H1 (cell line): ENCODE results near the gene ITGB5. TPM values are rescaled to one million over a fixed set of nuclear protein-coding genes. Genes with fewer than 3 reads are reported as not detected.

ENCODE experiments used
- CTCF ChIA-PET: fragments of 300-600 bp; sonication (Branson Sonifier 250); formaldehyde crosslinking; loops from one replicate; lab custom pipeline; 2021; ENCODE audit not compliant: partially characterized antibody; lab: Charles Lee
- POLR2A ChIA-PET: fragments of 300-600 bp; sonication (Branson Sonifier 250); formaldehyde crosslinking; loops from one replicate; lab custom pipeline; 2021; ENCODE audit warnings: inconsistent platforms; ENCODE audit not compliant: partially characterized antibody; lab: Charles Lee
- DNase-seq, 2 experiments: peaks; one replicate each; pipeline versions ENCODE4 v3.0.0 to v3.0.0-alpha.2; 2010 to 2022; ENCODE audit warnings: low spot score in 2 of 2, low read depth in 1 of 2, mixed read lengths in 1 of 2
- FAIRE-seq: peaks from 2 replicates; lab custom pipeline; 2011; peaks lifted over from hg19 to GRCh38; lab: Jason Lieb, UNC
- H2AFZ ChIP-seq: 2 replicates; pipeline ENCODE4 v1.8.1; 2012; ENCODE audit warnings: low read length, inconsistent platforms
- H2AK5ac ChIP-seq: 2 replicates; pipeline ENCODE4 v1.6.1; 2013; ENCODE audit warnings: low read depth, low read length
- H2BK120ac ChIP-seq: replicated peaks from 2 replicates; pipeline ENCODE3; 2013; ENCODE audit warnings: low read depth, low read length, inconsistent platforms
- H2BK12ac ChIP-seq: 2 replicates; pipeline ENCODE4 v1.6.1; 2013; ENCODE audit warnings: low read depth, low read length
- H2BK15ac ChIP-seq: 2 replicates; pipeline ENCODE4 v1.6.1; 2013; ENCODE audit warnings: low read length
- H2BK20ac ChIP-seq: 2 replicates; pipeline ENCODE4 v1.6.1; 2013; ENCODE audit warnings: low read length
- H2BK5ac ChIP-seq: 2 replicates; pipeline ENCODE4 v1.6.1; 2013; ENCODE audit warnings: low read depth, low read length
- H3K14ac ChIP-seq: 2 replicates; pipeline ENCODE4 v1.6.1; 2013; ENCODE audit warnings: inconsistent platforms; ENCODE audit not compliant: insufficient read length
- H3K18ac ChIP-seq: 2 replicates; pipeline ENCODE4 v1.6.1; 2013; ENCODE audit warnings: low read length; ENCODE audit errors: extremely low read depth
- H3K23ac ChIP-seq: 2 replicates; pipeline ENCODE4 v1.6.1; 2013; ENCODE audit warnings: inconsistent platforms; ENCODE audit not compliant: insufficient read length
- H3K23me2 ChIP-seq: 2 replicates; pipeline ENCODE4 v1.6.1; 2013; ENCODE audit warnings: low read depth, low read length
- H3K27ac ChIP-seq: 2 replicates; pipeline ENCODE4 v1.6.1; 2011; ENCODE audit warnings: low read depth, low read length, inconsistent platforms
- H3K27me3 ChIP-seq, 4 experiments: replicated peaks in 1 of 4; 1 replicate in 1 of 4; 2 replicates in 3 of 4; pipeline versions ENCODE4 v1.6.1 to v1.8.1; 2011 to 2013; ENCODE audit warnings: low read length in 3 of 4, mild to moderate bottlenecking in 3 of 4, inconsistent platforms in 2 of 4, mixed read lengths in 2 of 4, moderate library complexity in 1 of 4; ENCODE audit not compliant: control insufficient read depth in 3 of 4, insufficient read depth in 3 of 4; ENCODE audit errors: extremely low read depth in 1 of 4
- H3K36me3 ChIP-seq, 4 experiments: 2 replicates each; pipeline versions ENCODE4 v1.6.1 to v1.8.1; 2011 to 2013; ENCODE audit warnings: mild to moderate bottlenecking in 4 of 4, low read length in 3 of 4, moderate library complexity in 2 of 4, control low read depth in 1 of 4, inconsistent platforms in 1 of 4; ENCODE audit not compliant: insufficient read depth in 4 of 4, control insufficient read depth in 2 of 4
- H3K4ac ChIP-seq: replicated peaks from 2 replicates; pipeline ENCODE3; 2013; ENCODE audit warnings: low read length, low read depth, mixed read lengths, inconsistent platforms; ENCODE audit not compliant: insufficient read length
- H3K4me1 ChIP-seq, 4 experiments: replicated peaks in 1 of 4; 1 replicate in 1 of 4; 2 replicates in 3 of 4; pipeline versions ENCODE4 v1.6.1 to v1.8.1; 2011 to 2013; ENCODE audit warnings: low read length in 3 of 4, inconsistent platforms in 2 of 4, mixed read lengths in 1 of 4; ENCODE audit not compliant: insufficient read depth in 4 of 4, control insufficient read depth in 3 of 4
- H3K4me2 ChIP-seq, 2 experiments: 2 replicates each; pipeline versions ENCODE4 v1.6.1 to v1.8.1; 2011 to 2013; ENCODE audit warnings: low read depth in 2 of 2, low read length in 2 of 2, control low read depth in 1 of 2, inconsistent platforms in 1 of 2, mild to moderate bottlenecking in 1 of 2; ENCODE audit not compliant: insufficient read depth in 1 of 2
- H3K4me3 ChIP-seq, 4 experiments: fragments of 200-600, 300-600 bp in 1 of 4; sonication (generic), shearing (Covaris generic), sonication (Bioruptor Twin) in 1 of 4; 2 replicates each; pipeline versions ENCODE4 v1.5.1 to v1.8.1; 2011 to 2016; ENCODE audit warnings: low read length in 4 of 4, low read depth in 3 of 4, control low read depth in 2 of 4, inconsistent platforms in 2 of 4, mild to moderate bottlenecking in 2 of 4, mixed read lengths in 1 of 4, moderate library complexity in 1 of 4; ENCODE audit not compliant: insufficient read depth in 2 of 4; ENCODE audit errors: extremely low read depth in 1 of 4
- H3K56ac ChIP-seq: replicated peaks from 2 replicates; pipeline ENCODE3; 2013; ENCODE audit warnings: low read depth, mild to moderate bottlenecking, mixed read lengths, low read length, inconsistent platforms; ENCODE audit not compliant: insufficient read length
- H3K79me1 ChIP-seq: 2 replicates; pipeline ENCODE4 v1.6.1; 2013; ENCODE audit warnings: low read depth, low read length, control low read depth
- H3K79me2 ChIP-seq, 2 experiments: 2 replicates each; pipeline versions ENCODE4 v1.6.1 to v1.8.1; 2012 to 2013; ENCODE audit warnings: low read length in 2 of 2, mild to moderate bottlenecking in 2 of 2, inconsistent platforms in 1 of 2; ENCODE audit not compliant: insufficient read depth in 2 of 2, control insufficient read depth in 1 of 2
- H3K9ac ChIP-seq, 4 experiments: replicated peaks in 1 of 4; 1 replicate in 1 of 4; 2 replicates in 3 of 4; pipeline versions ENCODE4 v1.6.1 to v1.8.1; 2011 to 2013; ENCODE audit warnings: low read depth in 3 of 4, low read length in 3 of 4, control low read depth in 2 of 4, mild to moderate bottlenecking in 2 of 4, moderate library complexity in 2 of 4, inconsistent platforms in 1 of 4; ENCODE audit errors: extremely low read depth in 1 of 4
- H3K9me3 ChIP-seq, 2 experiments: 2 replicates each; pipeline versions ENCODE4 v1.6.1 to v1.8.1; 2012 to 2013; ENCODE audit warnings: mild to moderate bottlenecking in 2 of 2, moderate library complexity in 2 of 2, control low read depth in 1 of 2, inconsistent platforms in 1 of 2, low read depth in 1 of 2, low read length in 1 of 2, mixed read lengths in 1 of 2; ENCODE audit not compliant: insufficient read depth in 2 of 2
- H4K20me1 ChIP-seq, 2 experiments: replicated peaks in 1 of 2; 2 replicates each; pipeline versions ENCODE3 to v1.8.1; 2011 to 2013; ENCODE audit warnings: inconsistent platforms in 2 of 2, low read length in 2 of 2, mild to moderate bottlenecking in 1 of 2; ENCODE audit not compliant: insufficient read depth in 2 of 2, control insufficient read depth in 1 of 2
- H4K5ac ChIP-seq: 2 replicates; pipeline ENCODE4 v1.6.1; 2013; ENCODE audit warnings: low read length, low read depth, mixed read lengths, inconsistent platforms; ENCODE audit not compliant: insufficient read length
- H4K8ac ChIP-seq: 2 replicates; pipeline ENCODE4 v1.8.0; 2013; ENCODE audit warnings: mild to moderate bottlenecking, moderate library complexity, low read length, inconsistent platforms; ENCODE audit not compliant: insufficient read depth; ENCODE audit errors: extremely low read depth
- H4K91ac ChIP-seq: replicated peaks from 2 replicates; pipeline ENCODE3; 2013; ENCODE audit warnings: low read length, mixed read lengths, inconsistent platforms; ENCODE audit not compliant: insufficient read length
- BCL11A ChIP-seq, 2 experiments: IDR thresholded peaks; one replicate each; pipeline ENCODE4 v1.6.1; 2011; ENCODE audit warnings: low read depth in 2 of 2, low read length in 2 of 2, mild to moderate bottlenecking in 2 of 2
- MAFK ChIP-seq: IDR thresholded peaks from 2 replicates; pipeline ENCODE4 v1.6.1; 2012; ENCODE audit warnings: low read depth, mild to moderate bottlenecking, improper control_type of control experiment, low read length
- WGBS, 2 experiments: shearing (Covaris generic) in 1 of 2; methylation state at CpG; one replicate each; pipeline versions ENCODE4 v1.1.6 to v1.1.7; 2013 to 2015; ENCODE audit warnings: low lambda C conversion rate in 2 of 2, mixed read lengths in 2 of 2, inconsistent platforms in 1 of 2, low coverage in 1 of 2, missing lambda C conversion rate in 1 of 2; ENCODE audit not compliant: insufficient replicate concordance in 2 of 2, insufficient coverage in 1 of 2, insufficient read length in 1 of 2; ENCODE audit errors: extremely low coverage in 1 of 2, missing lambda C conversion rate in 1 of 2; 5-methylcytosine and 5-hydroxymethylcytosine counted together
- polyA plus RNA-seq, 7 experiments: library from polyadenylated mRNA; depleted of rRNA in 3 of 7; stranded (reverse) in 5 of 7; unstranded in 2 of 7; fragments of >200 nt in 5 of 7; fragments of 200-250 nt in 2 of 7; gene quantifications; 1 replicate in 5 of 7; 2 replicates in 1 of 7; 4 replicates in 1 of 7; pipeline versions ENCODE4 v1.2.1 to v1.2.3, GENCODE V29; 2011 to 2013; ENCODE audit warnings: missing spikeins in 2 of 7, mixed read lengths in 2 of 7
- total RNA-seq: library from RNA; stranded (reverse); fragmentation: NEBNext Ultra II Directional; extraction: Animal tissue kit (Norgen Biotek cat#: 25700); gene quantifications from 2 replicates; pipeline ENCODE4 v1.2.1, GENCODE V29; 2021

Gene ITGB5
- total and polyA plus RNA-seq, 2 of the 8 experiments (the other 6 are each of a cell fraction or from before 2014, with no cell fraction given), result 101 to 268 TPM

GRCh38 chr3:124779116-124779515 is 108.0 kb downstream of the ITGB5 start:
- no peak overlapping the region; the same call in 1 of the 2 replicates for H2BK15ac ChIP-seq
- no peak overlapping the region for H3K4me2 ChIP-seq
- TF ChIP-seq BCL11A (IDR thresholded peaks at IDR 0.05; ENCODE audit: low read depth in 2 of 2, low read length in 2 of 2) (no peak), MAFK (no peak)
- ChIA-PET CTCF (interaction anchor here (0.6 to 4.0 kb wide), 8 partner anchors 9 to 659 kb away, joined by 3 to 17 read pairs (median 5); no protein-coding TSS in a partner anchor), POLR2A (interaction anchor here (0.6 to 1.2 kb wide), 5 partner anchors 9 to 110 kb away, joined by 3 to 4 read pairs (median 3); no protein-coding TSS in a partner anchor)
- no peak overlapping the region for H3K9ac ChIP-seq
- no peak overlapping the region for H2AFZ ChIP-seq
- no peak overlapping the region; the same call in 1 of the 2 replicates for H2BK20ac ChIP-seq
- peaks cover 3% of the 10 kb centered on the region; the same call in 1 of the 2 replicates for H3K23me2 ChIP-seq
- no peak overlapping the region for H3K4ac ChIP-seq
- peaks cover 0 to 4% of the 10 kb centered on the region in 2 experiments for H4K20me1 ChIP-seq
- no peak overlapping the region for H2BK5ac ChIP-seq
- no peaks in the 10 kb centered on the region for H3K9me3 ChIP-seq
- no peaks in the 10 kb centered on the region for H3K79me2 ChIP-seq
- H3K18ac ChIP-seq, result no peak overlapping the region
- H3K36me3 ChIP-seq, result no peaks in the 10 kb centered on the region; a peak in 1 of 8 replicates
- H4K91ac ChIP-seq, result no peak overlapping the region
- H2BK12ac ChIP-seq, result no peak overlapping the region
- peaks cover 6 to 21% (median 11%) of the 10 kb centered on the region in 4 experiments for H3K4me1 ChIP-seq
- no peak overlapping the region for H4K8ac ChIP-seq
- WGBS, 2 experiments, result 87% methylated on average over 7 of the region's 7 CpGs; no CpG with 5 or more reads in 1 of the 2 experiments
- no peaks in the 10 kb centered on the region; the same call in 1 of the 2 replicates for H3K79me1 ChIP-seq
- H2AK5ac ChIP-seq, result no peak overlapping the region
- no peak overlapping the region for H3K4me3 ChIP-seq
- H3K27ac ChIP-seq, result no peak overlapping the region
- no peak overlapping the region for H3K23ac ChIP-seq
- no peak overlapping the region for H3K56ac ChIP-seq
- no peak overlapping the region for H3K14ac ChIP-seq
- H2BK120ac ChIP-seq, result no peak overlapping the region
- no peaks in the 10 kb centered on the region for H3K27me3 ChIP-seq
- no peak overlapping the region for H4K5ac ChIP-seq
- FAIRE-seq (no peak), DNase-seq (no peak)
